ENCODE results near the gene WDFY3. TPM values are rescaled to one million over a fixed set of nuclear protein-coding genes. Genes with fewer than 3 reads are reported as not detected.

The WDFY3 gene
- polyA plus RNA-seq, 1 donor (not counting 4 experiments of a cell fraction or from before 2014, with no cell fraction given): 28.5 TPM

- Histone ChIP-seq H3K9me1 (ENCODE audit: control insufficient read depth, extremely low read depth, insufficient read depth, low read length) (no peaks in the 10 kb centered on the region), H2AFZ (ENCODE audit: control insufficient read depth, low read length) (no peak overlapping the region), H3K4me3 (ENCODE audit: control insufficient read depth in 2 of 3, extremely low read depth in 1 of 3, insufficient read depth in 2 of 3, low read depth in 1 of 3, low read length in 3 of 3) (no peak overlapping the region), H3K9me3 (ENCODE audit: control insufficient read depth, low read depth, low read length) (no peaks in the 10 kb centered on the region), H3K27ac (ENCODE audit: control insufficient read depth, insufficient read depth, low read length) (no peak overlapping the region), H4K20me1 (ENCODE audit: control insufficient read depth, extremely low read depth, insufficient read depth, low read length) (no peaks in the 10 kb centered on the region), H3K79me2 (ENCODE audit: control insufficient read depth, insufficient read depth, low read length) (no peaks in the 10 kb centered on the region), H3K9ac (ENCODE audit: control insufficient read depth, extremely low read depth, insufficient read depth, low read length) (no peak overlapping the region), H3K4me2 (ENCODE audit: control insufficient read depth, extremely low read depth, insufficient read depth, low read depth, low read length) (no peak overlapping the region), H3K27me3 (ENCODE audit: control insufficient read depth, extremely low read depth, insufficient read depth, low read length) (no peaks in the 10 kb centered on the region), H3K36me3 (ENCODE audit: control insufficient read depth in 2 of 2, extremely low read depth in 1 of 2, insufficient read depth in 2 of 2, low read length in 2 of 2) (peaks cover 7 to 15% of the 10 kb centered on the region in 2 experiments), H3K4me1 (ENCODE audit: control insufficient read depth, extremely low read depth, insufficient read depth, low read length) (no peaks in the 10 kb centered on the region)
- FAIRE-seq (no peak), DNase-seq (ENCODE audit: low read depth, low spot score) (no peak)
- dilution Hi-C loops (cut with MboI; ENCODE audit: extremely low pct_ligation_motif_present, low sequenced_read_pairs): no loop called here
- no peak for TF ChIP-seq EZH2 (IDR thresholded peaks at IDR 0.05; ENCODE audit: low read length)
- TF ChIP-seq CTCF (optimal IDR thresholded peaks at IDR 0.05 in 1 of 3, IDR thresholded peaks at IDR 0.05 in 1 of 3, conservative IDR thresholded peaks at IDR 0.05 in 1 of 3; ENCODE audit: extremely low read depth in 1 of 3, insufficient read depth in 2 of 3, low read length in 3 of 3): no peak
These were observed 314.0 kb downstream of the WDFY3 start for GRCh38 chr4:84652478-84652877.

GRCh38 chr4:84651499-84651898 lies 315.0 kb downstream of the WDFY3 start:
- no peak overlapping the region for H3K4me3 ChIP-seq (ENCODE audit: control insufficient read depth in 2 of 3, extremely low read depth in 1 of 3, insufficient read depth in 2 of 3, low read depth in 1 of 3, low read length in 3 of 3)
- peaks cover 8 to 16% of the 10 kb centered on the region in 2 experiments for H3K36me3 ChIP-seq (ENCODE audit: control insufficient read depth in 2 of 2, extremely low read depth in 1 of 2, insufficient read depth in 2 of 2, low read length in 2 of 2)
- H2AFZ ChIP-seq (ENCODE audit: control insufficient read depth, low read length): no peak overlapping the region
- H3K27ac ChIP-seq (ENCODE audit: control insufficient read depth, insufficient read depth, low read length): no peak overlapping the region
- DNase-seq (ENCODE audit: low read depth, low spot score): no peak
- H3K9me1 ChIP-seq (ENCODE audit: control insufficient read depth, extremely low read depth, insufficient read depth, low read length): no peaks in the 10 kb centered on the region
- H3K4me1 ChIP-seq (ENCODE audit: control insufficient read depth, extremely low read depth, insufficient read depth, low read length): no peaks in the 10 kb centered on the region
- TF ChIP-seq CTCF (optimal IDR thresholded peaks at IDR 0.05 in 1 of 3, IDR thresholded peaks at IDR 0.05 in 1 of 3, conservative IDR thresholded peaks at IDR 0.05 in 1 of 3; ENCODE audit: extremely low read depth in 1 of 3, insufficient read depth in 2 of 3, low read length in 3 of 3): no peak
- no peak for TF ChIP-seq EZH2 (IDR thresholded peaks at IDR 0.05; ENCODE audit: low read length)
- dilution Hi-C loops (cut with MboI; ENCODE audit: extremely low pct_ligation_motif_present, low sequenced_read_pairs): no loop called here
- no peak overlapping the region for H3K4me2 ChIP-seq (ENCODE audit: control insufficient read depth, extremely low read depth, insufficient read depth, low read depth, low read length)
- H3K9me3 ChIP-seq (ENCODE audit: control insufficient read depth, low read depth, low read length): no peaks in the 10 kb centered on the region
- H3K27me3 ChIP-seq (ENCODE audit: control insufficient read depth, extremely low read depth, insufficient read depth, low read length): no peaks in the 10 kb centered on the region
- H4K20me1 ChIP-seq (ENCODE audit: control insufficient read depth, extremely low read depth, insufficient read depth, low read length): no peaks in the 10 kb centered on the region
- no peaks in the 10 kb centered on the region for H3K79me2 ChIP-seq (ENCODE audit: control insufficient read depth, insufficient read depth, low read length)
- FAIRE-seq: no peak
- H3K9ac ChIP-seq (ENCODE audit: control insufficient read depth, extremely low read depth, insufficient read depth, low read length): no peak overlapping the region
